CD14-positive monocyte (primary cell): Measurements from ENCODE around the gene ABLIM3. TPM values are rescaled to one million over a fixed set of nuclear protein-coding genes. Genes with fewer than 3 reads are reported as not detected.

Experiments used
- DNase-seq, 3 donors: peaks; one replicate each; pipeline ENCODE4 v3.0.0-alpha.2; 2011 to 2022
- H2AFZ ChIP-seq: 2 replicates; pipeline ENCODE4 v1.6.0; 2012; ENCODE audit warnings: mild to moderate bottlenecking, low read depth, low read length, inconsistent platforms; ENCODE audit not compliant: insufficient read depth, poor library complexity, severe bottlenecking
- H3K27ac ChIP-seq, 2 donors: 1 replicate in 1 of 2; 2 replicates in 1 of 2; pipeline ENCODE4 v1.5.1; 2012 to 2013; ENCODE audit warnings: low read length in 2 of 2, control low read depth in 1 of 2, inconsistent platforms in 1 of 2, low read depth in 1 of 2, mild to moderate bottlenecking in 1 of 2
- H3K27me3 ChIP-seq, 2 donors: one replicate each; pipeline versions ENCODE4 v1.6.0 to v1.6.1; 2011 to 2013; ENCODE audit warnings: low read length in 2 of 2; ENCODE audit not compliant: control insufficient read depth in 2 of 2, insufficient read depth in 2 of 2
- H3K36me3 ChIP-seq, 2 donors: replicated peaks in 1 of 2; 1 replicate in 1 of 2; 2 replicates in 1 of 2; pipeline versions ENCODE4 v1.5.1 to v1.6.1; 2012 to 2013; ENCODE audit warnings: low read length in 2 of 2, control low read depth in 1 of 2, inconsistent platforms in 1 of 2, mild to moderate bottlenecking in 1 of 2; ENCODE audit not compliant: insufficient read depth in 2 of 2, control insufficient read depth in 1 of 2
- H3K4me1 ChIP-seq, 2 donors: 1 replicate in 1 of 2; 2 replicates in 1 of 2; pipeline versions ENCODE4 v1.5.1 to v1.6.1; 2012 to 2013; ENCODE audit warnings: low read length in 2 of 2, control low read depth in 1 of 2, inconsistent platforms in 1 of 2, mild to moderate bottlenecking in 1 of 2, moderate library complexity in 1 of 2; ENCODE audit not compliant: insufficient read depth in 2 of 2, control insufficient read depth in 1 of 2
- H3K4me2 ChIP-seq: replicated peaks from 2 replicates; pipeline ENCODE3; 2012; ENCODE audit warnings: low read length, moderate library complexity, mild to moderate bottlenecking; ENCODE audit not compliant: poor library complexity, severe bottlenecking; ENCODE audit errors: extremely low read depth
- H3K4me3 ChIP-seq, 3 experiments: fragments of 200-600 bp in 1 of 3; sonication (generic) in 1 of 3; replicated peaks in 1 of 3; 1 replicate in 2 of 3; 2 replicates in 1 of 3; pipeline ENCODE4 v1.5.1; 2011 to 2013; ENCODE audit warnings: low read length in 3 of 3, mild to moderate bottlenecking in 3 of 3, control low read depth in 2 of 3, low read depth in 2 of 3, inconsistent platforms in 1 of 3, moderate library complexity in 1 of 3
- H3K79me2 ChIP-seq: 2 replicates; pipeline ENCODE4 v1.6.0; 2012; ENCODE audit warnings: mild to moderate bottlenecking, control low read depth, inconsistent platforms, low read length, moderate library complexity; ENCODE audit not compliant: insufficient read depth
- H3K9ac ChIP-seq: 2 replicates; pipeline ENCODE4 v1.6.0; 2017; ENCODE audit warnings: low read length, mild to moderate bottlenecking; ENCODE audit not compliant: insufficient read depth, poor library complexity, severe bottlenecking
- H3K9me3 ChIP-seq, 2 donors: replicated peaks in 1 of 2; 1 replicate in 1 of 2; 2 replicates in 1 of 2; pipeline versions ENCODE4 v1.5.1 to v1.6.1; 2012 to 2013; ENCODE audit warnings: low read length in 2 of 2, control low read depth in 1 of 2; ENCODE audit not compliant: control insufficient read depth in 1 of 2, insufficient read depth in 1 of 2
- H4K20me1 ChIP-seq: 2 replicates; pipeline ENCODE4 v1.6.0; 2012; ENCODE audit warnings: mild to moderate bottlenecking, low read length, control low read depth, moderate library complexity; ENCODE audit not compliant: insufficient read depth
- H3K27ac Mint-ChIP-seq, 7 donors: one replicate each; pipeline ENCODE4 v1.8.0; 2020; ENCODE audit warnings: mild to moderate bottlenecking in 7 of 7, mixed read lengths in 7 of 7, moderate library complexity in 6 of 7, inconsistent platforms in 2 of 7
- H3K27me3 Mint-ChIP-seq, 3 donors: one replicate each; pipeline ENCODE4 v1.8.0; 2021 to 2022; ENCODE audit warnings: low read depth in 3 of 3, mild to moderate bottlenecking in 3 of 3, mixed read lengths in 3 of 3, moderate library complexity in 3 of 3, inconsistent platforms in 1 of 3
- H3K36me3 Mint-ChIP-seq, 2 donors: one replicate each; pipeline ENCODE4 v1.8.0; 2020; ENCODE audit warnings: mixed read lengths in 2 of 2, inconsistent platforms in 1 of 2, mild to moderate bottlenecking in 1 of 2
- H3K4me1 Mint-ChIP-seq: one replicate; pipeline ENCODE4 v1.8.0; 2020; ENCODE audit warnings: mild to moderate bottlenecking, mixed read lengths
- H3K4me3 Mint-ChIP-seq, 2 donors: one replicate each; pipeline ENCODE4 v1.8.0; 2020; ENCODE audit warnings: mild to moderate bottlenecking in 2 of 2, mixed read lengths in 2 of 2, moderate library complexity in 1 of 2
- H3K9me3 Mint-ChIP-seq, 7 donors: one replicate each; pipeline ENCODE4 v1.8.0; 2020 to 2022; ENCODE audit warnings: mixed read lengths in 7 of 7, mild to moderate bottlenecking in 6 of 7, moderate library complexity in 6 of 7, inconsistent platforms in 2 of 7
- WGBS: methylation state at CpG from one replicate; pipeline ENCODE4 v1.1.5; 2013; ENCODE audit warnings: missing lambda C conversion rate; ENCODE audit not compliant: insufficient coverage; 5-methylcytosine and 5-hydroxymethylcytosine counted together
- intact Hi-C, 2 donors: fragments of 100-400 bp; cut with micrococcal nuclease; formaldehyde crosslinking; loops; one replicate each; pipeline versions ENCODE4 v1.15.0 to v1.15.1; 2023
- polyA plus RNA-seq, 3 donors: library from polyadenylated mRNA; depleted of rRNA in 1 of 3; unstranded in 2 of 3; stranded (reverse) in 1 of 3; fragments of 300-500 nt in 2 of 3; fragments of >200 nt in 1 of 3; fragmentation: Illumina TruSeq in 2 of 3; gene quantifications; 1 replicate in 2 of 3; 2 replicates in 1 of 3; pipeline ENCODE4 v1.2.3, GENCODE V29; 2012 to 2021
- TF ChIP-seq, protein P1 (sequence below): fragments of 200-600 bp; IDR thresholded peaks from one replicate; pipeline ENCODE4 v1.8.0; 2022; ENCODE audit warnings: antibody characterized with exemption, mild to moderate bottlenecking

Gene ABLIM3
- polyA plus RNA-seq, 3 donors = 0.22 to 0.74 TPM; not detected in 1

DNA sequence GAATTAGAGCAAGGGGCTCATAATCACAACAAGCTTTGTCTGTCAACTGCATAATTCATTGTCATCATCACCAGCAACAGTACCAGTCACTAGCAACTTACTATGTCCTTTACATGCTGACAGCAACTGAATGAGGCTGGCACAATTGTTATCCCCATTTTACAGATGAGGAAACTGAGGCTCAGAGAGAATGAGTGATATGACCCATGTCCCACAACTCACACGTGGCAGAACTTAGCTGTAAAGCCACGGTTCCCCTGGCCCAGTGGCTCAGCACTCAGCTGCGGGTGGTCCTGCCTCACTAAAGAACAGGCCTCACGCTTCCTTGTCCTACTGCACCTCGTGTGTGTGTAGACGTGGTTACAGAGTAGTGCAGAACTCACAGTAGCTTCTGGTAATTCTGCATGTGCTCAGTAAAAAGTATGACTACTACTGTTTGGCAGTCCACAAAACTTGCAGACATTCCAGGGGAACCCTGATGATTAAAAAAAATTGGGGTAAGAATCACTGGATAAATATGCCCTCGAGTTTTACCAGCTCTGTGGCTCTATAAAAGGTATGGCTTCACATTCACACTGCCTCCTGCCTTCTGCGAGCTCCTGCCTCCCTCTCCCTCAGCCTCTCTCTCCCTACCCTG, 160.6 kb downstream of the ABLIM3 start:
- Mint-ChIP-seq H3K36me3 (no peaks in the 10 kb centered on the region), H3K4me1 (peaks cover 18% of the 10 kb centered on the region), H3K27me3 (peaks cover 7 to 19% (median 10%) of the 10 kb centered on the region in 3 donors), H3K27ac (no peak overlapping the region), H3K9me3 (no peaks in the 10 kb centered on the region), H3K4me3 (no peak overlapping the region)
- 75% methylated on average over 8 of the region's 8 CpGs for WGBS
- H3K79me2 ChIP-seq = no peaks in the 10 kb centered on the region
- H3K36me3 ChIP-seq = no peaks in the 10 kb centered on the region
- no peak overlapping the region for H3K4me2 ChIP-seq
- no peaks in the 10 kb centered on the region for H4K20me1 ChIP-seq
- H3K4me3 ChIP-seq = no peak overlapping the region
- no peak overlapping the region for H2AFZ ChIP-seq
- H3K4me1 ChIP-seq = peaks cover 7% of the 10 kb centered on the region in 2 donors
- H3K9ac ChIP-seq = no peak overlapping the region
- DNase-seq = no peak
- H3K27ac ChIP-seq = no peak overlapping the region
- no peaks in the 10 kb centered on the region for H3K9me3 ChIP-seq
- TF ChIP-seq, protein P1, sequence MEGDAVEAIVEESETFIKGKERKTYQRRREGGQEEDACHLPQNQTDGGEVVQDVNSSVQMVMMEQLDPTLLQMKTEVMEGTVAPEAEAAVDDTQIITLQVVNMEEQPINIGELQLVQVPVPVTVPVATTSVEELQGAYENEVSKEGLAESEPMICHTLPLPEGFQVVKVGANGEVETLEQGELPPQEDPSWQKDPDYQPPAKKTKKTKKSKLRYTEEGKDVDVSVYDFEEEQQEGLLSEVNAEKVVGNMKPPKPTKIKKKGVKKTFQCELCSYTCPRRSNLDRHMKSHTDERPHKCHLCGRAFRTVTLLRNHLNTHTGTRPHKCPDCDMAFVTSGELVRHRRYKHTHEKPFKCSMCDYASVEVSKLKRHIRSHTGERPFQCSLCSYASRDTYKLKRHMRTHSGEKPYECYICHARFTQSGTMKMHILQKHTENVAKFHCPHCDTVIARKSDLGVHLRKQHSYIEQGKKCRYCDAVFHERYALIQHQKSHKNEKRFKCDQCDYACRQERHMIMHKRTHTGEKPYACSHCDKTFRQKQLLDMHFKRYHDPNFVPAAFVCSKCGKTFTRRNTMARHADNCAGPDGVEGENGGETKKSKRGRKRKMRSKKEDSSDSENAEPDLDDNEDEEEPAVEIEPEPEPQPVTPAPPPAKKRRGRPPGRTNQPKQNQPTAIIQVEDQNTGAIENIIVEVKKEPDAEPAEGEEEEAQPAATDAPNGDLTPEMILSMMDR = no peak
- peaks cover 0 to 6% of the 10 kb centered on the region in 2 donors for H3K27me3 ChIP-seq
- intact Hi-C loops = no loop called here

- Mint-ChIP-seq H3K4me1 (peaks cover 18% of the 10 kb centered on the region), H3K27me3 (peaks cover 7 to 19% (median 10%) of the 10 kb centered on the region in 3 donors), H3K9me3 (no peaks in the 10 kb centered on the region), H3K27ac (peak overlapping the region in 1 of 7 donors; percentile 30), H3K4me3 (no peak overlapping the region), H3K36me3 (no peaks in the 10 kb centered on the region)
- Histone ChIP-seq H3K36me3 (no peaks in the 10 kb centered on the region), H3K4me1 (peaks cover 7% of the 10 kb centered on the region in 2 donors), H3K27ac (no peak overlapping the region), H3K4me3 (no peak overlapping the region), H3K4me2 (no peak overlapping the region), H3K27me3 (peaks cover 0 to 6% of the 10 kb centered on the region in 2 donors), H4K20me1 (no peaks in the 10 kb centered on the region), H3K9ac (no peak overlapping the region), H3K9me3 (no peaks in the 10 kb centered on the region), H3K79me2 (no peaks in the 10 kb centered on the region), H2AFZ (peak overlapping the region; percentile 49)
- TF ChIP-seq, protein P1 = no peak
- intact Hi-C loops = no loop called here
- no peak for DNase-seq
- 100% methylated on average over 1 of the region's 5 CpGs for WGBS
Measured at GRCh38 chr5:149302641-149303040, 161.3 kb downstream of the ABLIM3 start.
